Activated naive CD4-positive, alpha-beta T cell treated with Interleukin-2 at 50 U/mL for 16 hours (primary cell): ENCODE measurements around the gene CCDC33.

ENCODE experiments used
- DNase-seq: peaks from one replicate; pipeline ENCODE4 v3.0.0-alpha.2; 2020

CCDC33 gene

GRCh38 chr15:74384881-74385643 lies 148.9 kb downstream of the CCDC33 start:
- peak; percentile 49 for DNase-seq

GRCh38 chr15:74385733-74386132 lies 149.6 kb downstream of the CCDC33 start:
- no peak for DNase-seq
